Endothelial cell of hepatic sinusoid (primary cell): Measurements from ENCODE around the gene ART4.

Experiments used
- in situ Hi-C: cut with HindIII; loops from 2 replicates; pipeline ENCODE4 v1.10.0; 2017; ENCODE audit warnings: low sequenced_read_pairs

Gene ART4, protein sequence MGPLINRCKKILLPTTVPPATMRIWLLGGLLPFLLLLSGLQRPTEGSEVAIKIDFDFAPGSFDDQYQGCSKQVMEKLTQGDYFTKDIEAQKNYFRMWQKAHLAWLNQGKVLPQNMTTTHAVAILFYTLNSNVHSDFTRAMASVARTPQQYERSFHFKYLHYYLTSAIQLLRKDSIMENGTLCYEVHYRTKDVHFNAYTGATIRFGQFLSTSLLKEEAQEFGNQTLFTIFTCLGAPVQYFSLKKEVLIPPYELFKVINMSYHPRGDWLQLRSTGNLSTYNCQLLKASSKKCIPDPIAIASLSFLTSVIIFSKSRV

DNA sequence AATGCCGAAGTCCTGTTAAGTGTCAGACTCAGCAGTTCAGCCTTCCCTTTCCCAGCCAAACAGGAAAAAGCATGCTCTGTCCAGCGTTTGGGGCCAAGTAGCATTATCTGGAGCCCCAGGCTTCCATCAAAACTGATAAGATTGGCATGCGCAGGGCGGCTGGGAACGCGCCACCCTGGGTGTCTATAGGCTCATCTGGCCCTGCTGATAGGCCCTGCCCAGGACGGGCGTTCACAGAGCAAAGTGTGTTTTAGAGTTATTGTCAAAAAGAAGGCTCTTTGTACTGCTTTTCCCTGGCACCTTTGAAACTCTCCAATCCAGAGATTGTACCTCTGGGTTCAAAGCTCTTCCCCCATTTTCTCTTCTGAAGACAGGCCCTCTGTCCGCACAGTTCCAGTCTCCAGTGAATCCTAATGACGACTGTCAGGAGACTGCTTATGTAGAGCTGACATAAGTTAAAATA lies at the start of gene ART4:
ART4 (minus strand) TSS at position 102 of the 463 bp plus-strand sequence. CDS start 413 bp downstream, outside the sequence.
- in situ Hi-C loops = no loop called here

DNA sequence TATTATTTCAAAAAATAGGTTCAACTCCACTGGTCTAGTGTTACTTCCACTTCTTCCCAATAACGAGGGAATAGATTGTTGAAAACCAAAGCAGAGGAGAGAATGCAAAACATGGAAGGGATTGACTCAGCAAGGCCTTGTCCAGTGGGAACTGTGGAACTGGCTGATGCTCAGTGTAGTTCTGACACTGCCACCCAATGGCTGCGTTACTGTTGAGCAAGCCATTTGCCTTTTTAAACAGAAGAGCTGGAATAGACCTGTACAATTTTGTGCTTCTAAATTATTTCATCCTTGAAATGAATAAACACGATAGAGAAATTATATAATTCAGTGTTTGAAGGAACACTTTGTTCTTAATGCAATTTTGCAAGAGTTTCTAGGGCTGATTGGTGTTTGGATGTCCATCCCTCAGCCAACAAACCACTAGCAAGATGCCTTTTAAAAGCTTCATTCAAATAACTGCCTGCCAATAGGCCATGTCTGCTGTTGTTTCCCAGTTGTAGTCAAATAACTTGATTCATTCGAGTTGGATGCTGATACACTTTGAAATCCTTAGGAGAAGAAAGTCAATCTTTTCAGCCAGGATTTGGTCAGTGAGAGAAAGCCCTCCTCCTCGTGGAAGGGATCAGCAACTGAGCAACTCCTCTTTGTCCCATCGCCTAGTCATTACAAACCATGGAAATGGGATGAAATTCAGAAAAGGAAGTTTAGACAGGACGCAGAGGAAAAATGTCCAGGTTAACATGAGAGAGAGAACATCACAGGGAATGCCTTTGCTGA lies 49.6 kb upstream of the ART4 start:
- in situ Hi-C loops = loop anchor here (5.0 kb wide), 1 partner anchor 66 kb away; no protein-coding TSS in a partner anchor

DNA sequence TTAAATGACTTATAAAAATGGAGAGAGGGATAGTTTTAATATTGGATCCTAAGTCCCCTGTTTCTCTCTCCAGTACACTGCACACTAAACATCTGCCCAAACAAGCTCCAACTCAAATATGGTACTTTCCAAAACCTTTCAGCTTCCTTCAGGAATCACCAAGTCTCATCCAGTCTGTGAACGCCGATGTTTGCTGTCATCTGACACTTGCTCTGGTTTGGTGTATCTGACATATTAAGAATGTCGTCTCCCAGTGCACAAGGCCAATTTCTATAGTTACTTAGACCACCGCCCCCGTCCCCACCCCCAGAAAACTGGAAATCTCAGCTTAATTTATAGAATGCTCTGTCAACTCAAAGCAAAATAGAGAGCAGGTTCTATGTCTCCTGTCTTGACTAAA lies 47.4 kb upstream of the ART4 start:
- in situ Hi-C loops = loop anchor here (5.0 kb wide), 1 partner anchor 63 kb away; no protein-coding TSS in a partner anchor

DNA sequence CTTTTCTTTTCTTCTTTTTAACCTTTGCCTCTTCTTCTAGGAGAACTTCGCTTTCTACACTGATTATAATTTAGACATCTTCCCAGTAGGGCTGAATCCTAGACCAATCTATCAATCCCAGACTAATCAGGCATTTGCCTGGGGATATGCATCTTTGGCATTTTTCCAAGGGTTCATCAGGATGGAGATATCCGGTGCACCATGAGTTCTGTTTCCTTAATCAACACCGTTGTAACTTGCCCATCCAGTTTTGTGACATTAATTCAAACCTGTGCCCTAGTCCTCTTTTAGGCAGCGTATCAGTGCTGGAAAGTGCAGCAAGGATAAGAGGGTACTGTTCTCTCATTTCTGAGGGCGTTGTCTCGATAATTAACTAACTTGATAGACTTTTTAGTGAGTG lies 42.9 kb upstream of the ART4 start:
- in situ Hi-C loops = no loop called here

DNA sequence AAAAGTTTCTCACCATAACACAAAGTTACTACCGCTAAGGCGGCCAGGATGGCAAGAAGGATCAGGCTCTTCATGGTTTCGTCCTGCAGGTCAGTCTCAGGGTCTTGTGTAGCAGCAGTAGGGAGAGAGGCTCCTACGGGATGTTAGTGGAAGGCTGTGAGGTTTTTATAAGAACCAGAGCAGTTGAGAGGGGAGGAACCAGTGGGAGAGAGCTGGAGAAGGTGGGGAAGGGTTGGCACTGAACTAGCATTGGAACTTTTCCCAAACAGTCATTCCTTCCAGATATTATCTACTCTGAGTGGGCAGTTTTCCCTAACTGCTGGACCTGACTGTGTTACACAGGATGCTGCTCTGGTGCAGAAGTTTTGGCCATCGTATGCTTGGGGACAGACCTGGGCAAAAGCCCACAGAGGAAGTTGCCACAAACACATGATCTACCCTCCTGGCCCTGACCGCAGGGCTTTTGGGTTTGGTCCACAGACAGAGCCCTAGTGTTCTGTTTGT lies 42.4 kb upstream of the ART4 start, which contains the start of gene MGP:
MGP (minus strand) TSS at position 137 of the 504 bp plus-strand sequence; CDS start at position 74, 63 bp downstream.
- in situ Hi-C loops = no loop called here

DNA sequence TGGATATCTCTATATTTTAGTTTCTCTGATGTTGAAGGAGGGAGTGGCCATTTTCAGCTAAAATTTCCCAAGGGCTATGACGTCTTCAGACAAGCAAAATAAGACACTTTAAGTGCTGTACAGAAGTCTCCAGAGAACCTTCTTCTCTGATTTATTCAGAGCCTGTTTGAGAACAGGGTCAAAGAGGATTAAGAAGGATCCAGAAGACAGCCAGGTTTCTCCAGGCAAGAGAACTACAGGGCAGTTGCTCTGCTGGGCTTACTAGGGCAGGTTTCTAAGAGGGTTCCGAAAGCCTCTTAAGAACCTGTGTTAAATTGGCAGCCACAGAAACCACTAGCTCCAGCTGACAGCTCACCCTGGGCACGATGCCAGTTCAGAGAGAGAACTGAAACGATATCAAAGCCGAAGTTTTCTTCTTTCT lies 41.1 kb upstream of the ART4 start:
- in situ Hi-C loops = no loop called here

DNA sequence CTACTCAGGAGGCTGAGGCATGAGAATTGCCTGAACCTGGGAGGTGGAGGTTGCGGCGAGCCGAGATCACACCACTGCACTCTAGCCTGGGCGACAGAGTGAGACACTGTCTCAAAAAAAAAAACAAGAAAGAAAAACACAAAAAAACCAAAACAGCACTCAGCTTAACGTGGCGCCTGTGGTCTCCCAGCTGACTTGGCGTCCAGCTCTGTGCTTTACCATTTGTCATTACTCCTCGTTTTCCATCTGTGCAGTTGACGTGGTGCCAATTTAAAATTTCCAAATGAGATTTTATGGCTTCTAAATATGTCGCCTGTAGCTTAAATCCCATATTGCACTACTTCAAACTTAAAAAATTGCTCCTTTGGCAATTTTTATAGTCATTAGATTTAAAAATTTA lies 40.4 kb upstream of the ART4 start:
- in situ Hi-C loops = no loop called here

DNA sequence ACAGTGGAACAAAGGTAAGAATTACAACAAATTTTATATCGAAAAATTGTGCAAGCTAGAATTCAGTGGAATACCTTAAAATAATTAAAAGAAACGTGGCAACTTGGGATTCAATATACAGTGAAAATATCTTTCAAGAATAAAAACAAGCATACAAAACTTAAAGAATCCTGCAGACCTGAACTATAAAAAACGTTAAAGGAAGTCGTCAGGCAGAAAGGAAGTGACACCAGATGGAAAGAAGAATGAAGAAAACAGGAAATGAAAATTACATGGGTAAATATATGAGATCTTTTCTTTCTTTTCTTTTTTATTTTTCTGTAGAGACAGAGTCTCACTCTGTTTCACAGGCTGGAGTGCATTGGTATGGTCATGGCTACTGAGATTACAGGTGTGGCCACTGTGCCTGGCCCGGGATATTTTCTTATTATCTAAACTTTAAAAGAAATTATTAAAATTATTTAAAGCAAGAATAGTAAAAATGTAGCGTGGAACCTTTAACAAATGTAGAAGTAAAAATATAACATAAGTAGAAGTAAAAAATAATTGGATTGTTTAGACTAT lies 37.6 kb upstream of the ART4 start:
- in situ Hi-C loops = no loop called here

DNA sequence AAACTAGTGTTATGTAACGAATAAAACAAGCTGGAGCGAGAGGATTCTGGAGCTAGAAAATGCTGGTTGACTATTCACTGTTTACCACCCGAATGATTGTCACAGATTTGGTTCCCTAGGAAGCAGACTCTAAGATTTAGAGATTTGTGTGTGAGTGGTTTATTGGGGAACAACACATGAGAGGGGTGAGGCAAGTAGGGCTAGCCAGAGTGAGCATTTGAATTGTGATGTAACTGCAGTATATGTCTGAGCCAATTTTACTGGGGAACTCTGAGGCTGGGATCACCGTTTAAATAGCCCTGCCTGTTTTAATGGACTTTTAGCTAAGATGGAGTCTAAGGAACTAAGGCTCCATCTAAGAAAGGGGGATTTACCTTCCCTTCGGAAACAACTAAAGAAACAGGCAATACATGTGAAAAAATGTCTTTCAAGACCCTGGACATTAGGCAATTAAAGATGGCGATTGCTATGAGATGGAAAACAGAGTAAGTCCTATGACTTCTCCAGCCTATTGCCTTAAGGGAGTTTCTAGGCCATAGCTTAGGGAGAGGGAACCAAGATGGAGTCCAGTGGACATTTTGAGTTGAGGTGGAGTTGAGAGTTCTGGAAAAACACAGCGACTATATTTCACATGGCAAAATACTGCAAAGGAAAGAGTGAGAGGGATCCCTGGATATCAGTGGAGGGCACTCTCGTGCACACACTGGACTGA lies 36.1 kb upstream of the ART4 start:
- in situ Hi-C loops = no loop called here

DNA sequence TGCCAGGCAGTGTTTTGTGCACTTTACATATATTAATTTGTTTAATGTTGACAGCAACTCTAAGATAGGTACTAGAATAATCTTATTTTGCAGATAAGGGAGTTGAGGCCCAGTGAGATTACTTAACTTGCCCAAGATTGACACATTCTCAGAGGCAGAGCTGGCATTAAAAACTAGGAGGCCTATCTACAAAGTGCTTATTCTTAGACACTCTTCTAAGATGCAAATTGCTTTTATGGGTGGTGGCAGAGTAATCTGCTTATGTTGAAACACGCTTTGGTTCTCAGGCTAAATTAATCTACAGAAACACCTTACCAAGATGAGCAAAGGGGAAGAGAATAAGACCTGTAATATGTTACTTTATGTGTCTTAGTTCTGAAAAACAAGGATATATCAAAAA lies 35.2 kb upstream of the ART4 start:
- in situ Hi-C loops = no loop called here

DNA sequence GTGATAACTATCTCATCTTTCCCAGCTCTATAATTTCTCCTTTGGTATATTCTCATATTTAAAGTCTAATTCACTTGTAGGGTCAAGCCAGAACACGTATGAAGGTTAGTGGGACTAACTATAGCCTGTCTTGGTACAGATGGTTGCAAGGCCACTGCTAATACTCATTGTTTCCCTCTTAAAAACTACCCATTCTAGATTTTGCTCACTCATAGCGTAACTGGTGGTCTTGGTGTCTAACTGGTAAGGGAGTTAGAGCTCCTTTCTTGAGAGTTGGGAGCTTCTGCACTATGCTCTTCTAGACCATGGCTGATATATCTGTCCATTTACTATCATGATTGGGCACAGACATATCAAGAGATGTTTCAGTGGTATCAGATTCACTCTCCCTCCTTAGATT lies 33.5 kb upstream of the ART4 start:
- in situ Hi-C loops = no loop called here

DNA sequence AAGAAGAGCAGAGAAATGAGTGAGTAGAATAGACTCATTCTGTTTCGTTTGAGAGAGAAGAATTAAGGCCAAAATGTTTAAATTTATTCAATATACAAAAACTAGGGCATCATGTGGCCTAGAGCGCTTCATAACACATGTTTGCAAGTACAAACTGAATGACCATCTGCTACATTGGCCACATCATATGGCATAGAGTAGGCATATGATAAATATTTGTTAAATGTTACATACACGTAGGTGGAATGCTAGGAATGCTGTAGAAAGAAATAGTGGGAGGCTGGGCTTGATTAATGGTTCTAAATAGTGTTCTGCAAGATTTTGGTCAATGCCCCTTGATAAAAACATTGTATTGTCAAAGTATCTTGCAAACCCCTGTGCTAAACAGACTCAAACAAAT lies 31.6 kb upstream of the ART4 start:
- in situ Hi-C loops = no loop called here

DNA sequence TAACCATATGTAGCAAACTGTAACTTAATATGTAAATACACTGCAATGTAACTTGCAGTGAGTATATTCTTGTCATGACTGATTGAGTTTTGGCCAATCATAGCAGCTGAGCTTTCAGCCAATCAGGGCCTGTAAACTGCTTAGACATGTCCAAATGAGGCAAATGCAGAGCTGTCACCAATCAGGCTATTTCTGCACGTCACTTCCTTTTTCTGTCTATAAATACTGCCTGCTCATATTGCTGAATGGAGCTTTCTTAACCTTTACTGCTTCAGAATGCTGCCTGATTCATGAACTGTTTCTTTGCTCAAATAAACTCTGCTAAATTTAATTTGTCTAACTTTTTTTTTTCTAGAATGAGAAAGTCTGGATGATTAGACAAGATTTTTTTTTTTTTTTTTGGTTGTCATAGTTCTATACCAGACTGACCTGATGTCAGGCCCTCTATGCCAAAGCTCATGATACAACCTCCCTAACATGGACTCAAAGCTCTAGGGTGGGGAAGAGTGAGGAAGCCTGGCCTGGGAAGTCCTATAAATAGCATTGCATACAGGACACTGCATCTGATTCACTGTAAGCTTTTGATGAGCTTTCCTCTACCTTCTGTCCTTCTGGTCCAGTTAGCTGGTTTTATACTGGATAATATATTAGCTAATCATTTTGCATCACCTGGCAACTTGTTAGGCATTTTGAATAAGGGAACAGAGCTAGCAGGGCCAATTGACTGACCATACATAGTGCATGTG lies 30.3 kb upstream of the ART4 start:
- in situ Hi-C loops = no loop called here

DNA sequence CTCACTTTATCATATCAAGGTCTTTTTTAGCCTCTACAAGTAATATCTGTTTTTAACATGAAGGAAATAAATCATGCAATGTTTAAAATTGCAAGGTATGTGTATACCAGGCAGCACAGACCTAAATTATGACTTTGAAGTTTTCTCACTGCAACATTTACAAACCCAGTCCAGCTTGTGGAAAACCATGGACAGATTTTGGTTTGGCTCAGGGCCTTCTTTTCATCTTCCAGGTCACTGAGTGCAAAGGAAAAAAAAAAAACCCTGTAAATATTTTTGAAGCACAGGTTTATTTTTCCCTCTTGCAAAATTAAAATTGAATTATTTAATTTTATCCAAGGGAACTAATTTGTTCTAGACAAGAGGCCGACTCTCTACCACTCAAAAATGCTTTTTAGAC lies 28.6 kb upstream of the ART4 start:
- in situ Hi-C loops = no loop called here

DNA sequence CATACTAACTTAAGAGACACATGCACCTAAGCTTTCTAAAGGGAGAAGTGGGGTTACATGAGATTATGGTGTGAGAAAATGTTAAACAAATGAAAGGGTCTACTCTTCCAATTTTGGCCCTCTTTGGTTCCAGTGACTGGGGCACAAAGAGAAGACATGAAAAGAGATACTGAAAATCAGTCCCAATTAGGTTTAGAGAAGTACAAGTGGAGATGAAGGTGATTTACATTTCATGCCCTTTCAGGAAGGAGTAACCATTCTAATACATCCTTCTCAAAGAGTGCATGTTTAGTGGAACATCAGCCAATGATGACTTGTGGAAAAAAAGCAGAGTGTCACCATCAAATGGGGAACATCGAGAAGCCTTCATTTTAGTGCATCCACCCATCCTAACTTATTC lies 27.9 kb upstream of the ART4 start:
- in situ Hi-C loops = no loop called here

DNA sequence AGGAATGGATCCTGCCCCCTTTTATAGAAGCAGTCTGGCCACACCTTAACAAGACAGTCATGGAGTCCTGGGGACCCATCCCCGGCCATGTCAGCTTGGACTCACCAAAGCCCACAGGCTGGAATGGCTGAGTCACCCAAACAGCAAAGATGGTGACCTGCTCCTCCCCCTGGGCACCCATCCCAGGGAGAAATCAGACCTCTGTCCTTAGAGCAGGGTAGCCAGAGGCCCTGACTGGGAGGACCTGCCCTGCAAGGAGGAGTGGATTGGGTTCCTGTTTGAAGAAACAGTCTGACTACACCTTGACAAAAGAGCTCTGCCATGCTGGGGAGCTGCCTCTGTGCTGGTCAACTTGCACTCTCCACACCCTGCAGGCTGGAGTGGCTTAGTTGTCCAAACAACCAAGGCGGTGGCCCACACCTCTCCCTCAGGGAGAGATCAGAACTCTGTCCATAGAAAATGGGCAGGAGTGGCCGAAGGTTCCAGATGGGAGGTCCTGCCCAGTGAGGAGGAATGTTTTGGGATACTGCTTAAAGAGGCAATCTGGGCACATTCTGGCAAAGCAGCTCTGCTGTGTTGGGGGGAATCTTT lies 25.7 kb upstream of the ART4 start:
- in situ Hi-C loops = no loop called here

DNA sequence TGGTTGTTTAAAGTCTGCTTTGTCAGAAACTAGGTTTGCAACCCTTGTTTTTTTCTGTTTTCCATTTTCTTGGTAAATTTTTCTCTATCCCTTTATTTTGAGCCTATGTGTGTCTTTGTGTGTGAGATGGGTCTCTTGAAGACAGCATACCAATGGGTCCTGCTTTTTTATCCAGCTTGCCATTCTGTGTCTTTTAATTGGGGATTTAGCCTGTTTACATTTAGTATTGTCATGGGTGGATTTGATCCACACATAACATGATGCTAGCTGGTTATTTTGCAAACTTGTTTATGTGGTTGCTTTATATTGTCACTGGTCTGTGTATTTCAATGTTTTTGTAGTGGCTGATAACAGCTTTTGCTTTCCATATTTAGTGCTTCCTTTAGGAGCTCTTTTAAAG lies 17.2 kb upstream of the ART4 start:
- in situ Hi-C loops = no loop called here

DNA sequence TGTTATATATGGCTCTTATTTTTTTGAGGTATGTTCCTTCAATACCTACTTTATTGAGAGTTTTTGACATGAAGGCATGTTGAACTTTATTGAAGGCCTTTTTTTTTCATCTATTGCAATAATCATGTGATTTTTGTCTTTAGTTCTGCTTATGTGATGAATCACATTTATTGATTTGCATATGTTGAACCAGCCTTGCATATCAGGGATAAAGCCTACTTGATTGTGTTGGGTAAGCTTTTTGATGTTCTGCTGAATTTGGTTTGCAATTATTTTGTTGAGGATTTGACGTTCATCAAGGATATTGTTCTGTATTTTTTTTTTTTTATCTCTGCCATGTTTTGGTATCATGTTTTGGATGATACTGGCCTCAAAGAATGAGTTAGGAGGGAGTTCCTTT lies 15.2 kb upstream of the ART4 start:
- in situ Hi-C loops = no loop called here

DNA sequence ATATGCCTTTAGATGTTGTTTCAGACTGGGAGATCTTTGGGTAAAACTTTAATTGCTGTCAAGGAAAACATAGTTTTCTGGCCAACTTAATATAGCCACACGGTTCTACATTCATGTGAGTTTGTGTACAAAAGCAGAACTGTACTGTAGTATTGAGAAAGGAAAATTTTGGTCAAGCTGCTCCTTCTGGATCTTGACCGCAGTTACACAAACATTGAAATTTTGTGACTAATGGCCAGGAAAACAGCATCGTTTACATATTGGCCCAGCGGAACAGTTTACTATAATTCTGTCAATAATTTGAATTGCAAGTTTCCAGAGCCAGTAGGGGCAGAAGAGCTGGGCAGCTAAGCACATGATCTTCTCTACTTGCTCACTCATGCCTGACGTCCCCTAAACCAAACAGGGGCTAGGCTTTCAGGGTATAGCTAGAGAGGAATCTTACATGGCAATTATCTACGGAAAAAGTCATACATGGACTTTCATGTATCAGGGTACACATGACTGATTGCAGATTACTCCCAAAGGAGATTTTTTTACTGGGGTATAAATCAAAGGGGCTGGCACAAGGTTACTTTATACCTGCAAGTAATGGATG lies 11.4 kb upstream of the ART4 start:
- in situ Hi-C loops = no loop called here
